Tibial nerve (tissue), 3 donors: Measurements from ENCODE around the gene CRTC1.
A peak's percentile ranks its signal among the peaks of the same experiment; 100 is the strongest.

Experiments used
- POLR2A ChIP-seq, 2 donors: fragments of 450-650 bp; IDR thresholded peaks; one replicate each; pipeline ENCODE4 v1.6.1; 2017; ENCODE audit warnings: antibody characterized with exemption in 2 of 2, mild to moderate bottlenecking in 2 of 2, moderate library complexity in 2 of 2
- TF ChIP-seq, protein P1 (sequence below), 5 experiments: fragments of 200-600 bp in 3 of 5; fragments of 450-650 bp in 2 of 5; sonication (generic) in 3 of 5; IDR thresholded peaks; one replicate each; pipeline ENCODE4 v1.5.1; 2016 to 2019; ENCODE audit warnings: antibody characterized with exemption in 5 of 5, mild to moderate bottlenecking in 3 of 5, moderate library complexity in 2 of 5

DNA sequence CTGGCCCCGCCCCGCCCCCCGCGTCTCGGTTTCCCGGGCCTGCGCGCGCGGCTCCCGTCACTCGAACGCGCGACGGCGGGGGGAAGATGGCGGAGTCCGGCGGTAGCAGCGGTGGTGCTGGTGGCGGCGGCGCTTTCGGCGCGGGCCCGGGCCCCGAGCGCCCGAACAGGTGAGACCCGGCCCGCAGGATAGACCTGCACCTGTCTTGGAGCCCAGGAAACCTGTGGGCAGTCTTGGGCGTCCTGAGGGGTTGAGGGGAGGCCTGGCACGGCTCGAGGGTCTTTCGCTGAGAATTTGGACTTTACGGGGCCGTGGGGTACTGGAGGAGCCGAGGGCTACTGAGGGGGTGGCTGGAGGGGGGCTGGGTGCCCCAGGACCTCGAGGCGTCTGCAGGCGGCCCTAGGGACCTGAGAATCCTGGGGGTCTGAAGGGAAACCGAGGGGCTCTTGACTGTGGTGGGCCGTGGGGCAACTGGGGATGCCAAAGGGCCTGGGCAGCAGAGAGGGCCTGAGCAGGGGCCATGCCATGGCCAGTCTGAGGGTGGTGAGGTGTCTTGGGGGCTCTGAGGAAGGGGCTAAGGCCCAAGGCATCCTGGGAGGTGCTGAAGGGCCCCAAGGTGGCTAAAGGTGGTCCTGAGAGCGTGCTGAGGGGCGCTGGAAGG is 46.4 kb upstream of the CRTC1 start, which contains the start of gene KLHL26:
- TF ChIP-seq POLR2A (IDR thresholded peaks at IDR 0.05): peak in 1 of 2 donors; percentile 70
- TF ChIP-seq, protein P1, sequence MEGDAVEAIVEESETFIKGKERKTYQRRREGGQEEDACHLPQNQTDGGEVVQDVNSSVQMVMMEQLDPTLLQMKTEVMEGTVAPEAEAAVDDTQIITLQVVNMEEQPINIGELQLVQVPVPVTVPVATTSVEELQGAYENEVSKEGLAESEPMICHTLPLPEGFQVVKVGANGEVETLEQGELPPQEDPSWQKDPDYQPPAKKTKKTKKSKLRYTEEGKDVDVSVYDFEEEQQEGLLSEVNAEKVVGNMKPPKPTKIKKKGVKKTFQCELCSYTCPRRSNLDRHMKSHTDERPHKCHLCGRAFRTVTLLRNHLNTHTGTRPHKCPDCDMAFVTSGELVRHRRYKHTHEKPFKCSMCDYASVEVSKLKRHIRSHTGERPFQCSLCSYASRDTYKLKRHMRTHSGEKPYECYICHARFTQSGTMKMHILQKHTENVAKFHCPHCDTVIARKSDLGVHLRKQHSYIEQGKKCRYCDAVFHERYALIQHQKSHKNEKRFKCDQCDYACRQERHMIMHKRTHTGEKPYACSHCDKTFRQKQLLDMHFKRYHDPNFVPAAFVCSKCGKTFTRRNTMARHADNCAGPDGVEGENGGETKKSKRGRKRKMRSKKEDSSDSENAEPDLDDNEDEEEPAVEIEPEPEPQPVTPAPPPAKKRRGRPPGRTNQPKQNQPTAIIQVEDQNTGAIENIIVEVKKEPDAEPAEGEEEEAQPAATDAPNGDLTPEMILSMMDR (IDR thresholded peaks at IDR 0.05): no peak
